Spleen (tissue), 7 donors: ENCODE results near the gene ERBB2.
A peak's percentile ranks its signal among the peaks of the same experiment; 100 is the strongest.

Experiments
- POLR2A ChIP-seq, 3 donors: fragments of 450-650 bp; IDR thresholded peaks; one replicate each; pipeline ENCODE4 v1.5.1; 2017; ENCODE audit warnings: antibody characterized with exemption in 3 of 3, mild to moderate bottlenecking in 1 of 3
- POLR2AphosphoS5 ChIP-seq, 3 donors: sonication (generic); formaldehyde crosslinking; IDR thresholded peaks; one replicate each; pipeline ENCODE4 v1.5.1; 2017; ENCODE audit warnings: antibody characterized with exemption in 3 of 3
- TF ChIP-seq, protein P1 (sequence below), 11 experiments: fragments of 200-600 bp in 7 of 11; fragments of 450-650 bp in 4 of 11; sonication (generic) in 4 of 11; IDR thresholded peaks in 8 of 11; conservative IDR thresholded peaks in 3 of 11; 1 replicate in 7 of 11; 2 replicates in 4 of 11; pipeline versions ENCODE4 v1.4.0 to v1.8.0; 2016 to 2021; ENCODE audit warnings: antibody characterized with exemption in 11 of 11, inconsistent platforms in 4 of 11, mild to moderate bottlenecking in 1 of 11
- donor health status: DM: no; HTN: no; CAD: no; lungs with moderate emphysema.
- donor health status: DM: no; HTN: no; CAD: no.
- donor health status: DM: no; HTN: no; CAD: no.

DNA sequence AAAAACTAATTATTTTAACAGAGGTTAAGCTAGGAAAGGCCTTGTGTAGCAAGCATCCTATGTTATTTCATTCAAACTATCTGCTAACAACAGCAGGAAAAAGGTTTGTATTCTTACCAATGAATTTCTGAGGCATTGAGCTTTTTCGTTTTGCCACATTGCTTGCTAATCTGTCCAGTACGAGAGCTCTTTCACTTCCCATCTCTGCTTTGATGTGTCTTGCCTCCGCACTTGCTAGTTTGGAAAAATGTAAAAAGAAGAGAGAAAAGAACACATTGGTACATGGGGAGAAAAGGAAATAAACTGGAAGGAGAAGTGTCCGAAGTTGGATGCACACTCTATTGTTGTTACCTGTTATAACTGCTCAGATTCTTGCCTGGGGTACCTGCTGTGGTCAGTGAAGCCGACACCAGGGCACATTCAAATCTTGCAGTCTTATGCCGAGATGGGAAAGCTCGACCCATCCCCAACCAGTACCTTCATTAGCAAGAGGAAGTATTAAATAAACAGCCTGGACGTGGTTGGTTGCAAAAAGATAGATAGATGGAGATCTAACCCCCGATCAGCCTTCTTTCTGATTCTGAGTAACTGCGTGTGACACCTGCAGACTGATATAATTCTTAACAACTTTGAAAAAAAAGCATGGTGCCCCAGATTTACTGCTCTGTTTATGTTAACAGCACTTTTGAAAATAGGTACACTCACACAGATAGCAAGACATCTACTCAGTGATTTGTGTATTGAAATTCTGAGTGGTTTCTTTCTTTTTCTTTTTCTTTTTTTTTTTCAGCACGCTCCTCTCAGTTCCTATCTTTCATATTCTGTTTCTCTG, 77.9 kb downstream of the ERBB2 start:
- TF ChIP-seq, protein P1, sequence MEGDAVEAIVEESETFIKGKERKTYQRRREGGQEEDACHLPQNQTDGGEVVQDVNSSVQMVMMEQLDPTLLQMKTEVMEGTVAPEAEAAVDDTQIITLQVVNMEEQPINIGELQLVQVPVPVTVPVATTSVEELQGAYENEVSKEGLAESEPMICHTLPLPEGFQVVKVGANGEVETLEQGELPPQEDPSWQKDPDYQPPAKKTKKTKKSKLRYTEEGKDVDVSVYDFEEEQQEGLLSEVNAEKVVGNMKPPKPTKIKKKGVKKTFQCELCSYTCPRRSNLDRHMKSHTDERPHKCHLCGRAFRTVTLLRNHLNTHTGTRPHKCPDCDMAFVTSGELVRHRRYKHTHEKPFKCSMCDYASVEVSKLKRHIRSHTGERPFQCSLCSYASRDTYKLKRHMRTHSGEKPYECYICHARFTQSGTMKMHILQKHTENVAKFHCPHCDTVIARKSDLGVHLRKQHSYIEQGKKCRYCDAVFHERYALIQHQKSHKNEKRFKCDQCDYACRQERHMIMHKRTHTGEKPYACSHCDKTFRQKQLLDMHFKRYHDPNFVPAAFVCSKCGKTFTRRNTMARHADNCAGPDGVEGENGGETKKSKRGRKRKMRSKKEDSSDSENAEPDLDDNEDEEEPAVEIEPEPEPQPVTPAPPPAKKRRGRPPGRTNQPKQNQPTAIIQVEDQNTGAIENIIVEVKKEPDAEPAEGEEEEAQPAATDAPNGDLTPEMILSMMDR (IDR thresholded peaks at IDR 0.05 in 8 of 11, conservative IDR thresholded peaks at IDR 0.05 in 3 of 11): no peak
- TF ChIP-seq POLR2A (IDR thresholded peaks at IDR 0.05) (no peak), POLR2AphosphoS5 (IDR thresholded peaks at IDR 0.05) (peak in 1 of 3 donors; percentile 64)
